Mononuclear cell (primary cell): ENCODE measurements around the gene SSMEM1. TPM values are rescaled to one million over a fixed set of nuclear protein-coding genes. Genes with fewer than 3 reads are reported as not detected.
A peak's percentile ranks its signal among the peaks of the same experiment; 100 is the strongest.
"Not testable (repeated sequence)": the region's sequence is repeated elsewhere in the genome, so short reads cannot be mapped to it uniquely, and the experiment has no call there.

ENCODE experiments used
- H3K27me3 ChIP-seq: 2 replicates; pipeline ENCODE4 v1.6.0; 2011; ENCODE audit warnings: low read length, control low read depth; ENCODE audit not compliant: insufficient read depth
- H3K4me1 ChIP-seq: 2 replicates; pipeline ENCODE4 v1.5.1; 2011; ENCODE audit warnings: mild to moderate bottlenecking, low read length, control low read depth; ENCODE audit not compliant: insufficient read depth
- H3K4me3 ChIP-seq: 2 replicates; pipeline ENCODE4 v1.5.1; 2011; ENCODE audit warnings: mild to moderate bottlenecking, low read length, moderate library complexity
- H3K9me3 ChIP-seq: 2 replicates; pipeline ENCODE4 v1.5.1; 2011; ENCODE audit warnings: low read depth, mild to moderate bottlenecking, control low read depth, low read length
- total RNA-seq: library from RNA; depleted of rRNA; stranded (reverse); fragments of >200 nt; gene quantifications from one replicate; pipeline ENCODE4 v1.2.3, GENCODE V29; 2012

SSMEM1 gene
- total RNA-seq, 1 donor = not detected

- no peaks in the 10 kb centered on the region for H3K4me1 ChIP-seq
- no peaks in the 10 kb centered on the region for H3K27me3 ChIP-seq
- H3K9me3 ChIP-seq = no peaks in the 10 kb centered on the region
- H3K4me3 ChIP-seq = no peak overlapping the region
Measured at GRCh38 chr7:130197094-130197493, 10.6 kb upstream of the SSMEM1 start.

- no peaks in the 10 kb centered on the region for H3K9me3 ChIP-seq
- H3K4me3 ChIP-seq = no peak overlapping the region
- H3K27me3 ChIP-seq = no peaks in the 10 kb centered on the region
- H3K4me1 ChIP-seq = peaks cover 13% of the 10 kb centered on the region
Measured at GRCh38 chr7:130201796-130202195, 5.9 kb upstream of the SSMEM1 start.

GRCh38 chr7:130205084-130205947 lies 2.3 kb upstream of the SSMEM1 start, which contains the start of gene TMEM209:
TMEM209 (minus strand) TSS chr7:130205406; CDS start chr7:130205375, 31 bp downstream.
- Histone ChIP-seq H3K4me1 (peaks cover 13% of the 10 kb centered on the region), H3K27me3 (no peaks in the 10 kb centered on the region), H3K9me3 (no peaks in the 10 kb centered on the region), H3K4me3 (peak within 1 kb of the TSS; percentile 93)

- H3K4me3 ChIP-seq = no peak overlapping the region
- no peaks in the 10 kb centered on the region for H3K9me3 ChIP-seq
- H3K4me1 ChIP-seq = peaks cover 13% of the 10 kb centered on the region
- H3K27me3 ChIP-seq = no peaks in the 10 kb centered on the region
Measured at GRCh38 chr7:130207033-130207432, 627 bp upstream of the SSMEM1 start.

- H3K27me3 ChIP-seq = no peaks in the 10 kb centered on the region
- no peak overlapping the region for H3K4me3 ChIP-seq
- peaks cover 13% of the 10 kb centered on the region for H3K4me1 ChIP-seq
- no peaks in the 10 kb centered on the region for H3K9me3 ChIP-seq
Measured at GRCh38 chr7:130208516-130208915, 856 bp downstream of the SSMEM1 start.

GRCh38 chr7:130210181-130210935 lies 2.7 kb downstream of the SSMEM1 start:
- Histone ChIP-seq H3K9me3 (no peaks in the 10 kb centered on the region), H3K27me3 (no peaks in the 10 kb centered on the region), H3K4me3 (no peak overlapping the region), H3K4me1 (peaks cover 6% of the 10 kb centered on the region)

GRCh38 chr7:130213828-130214227 lies 6.2 kb downstream of the SSMEM1 start:
- no peaks in the 10 kb centered on the region for H3K4me1 ChIP-seq
- no peaks in the 10 kb centered on the region for H3K27me3 ChIP-seq
- no peaks in the 10 kb centered on the region for H3K9me3 ChIP-seq
- H3K4me3 ChIP-seq = no peak overlapping the region

GRCh38 chr7:130216025-130216424 lies 8.4 kb downstream of the SSMEM1 start:
- no peaks in the 10 kb centered on the region for H3K27me3 ChIP-seq
- H3K9me3 ChIP-seq = no peaks in the 10 kb centered on the region
- no peaks in the 10 kb centered on the region for H3K4me1 ChIP-seq
- H3K4me3 ChIP-seq = no peak overlapping the region

GRCh38 chr7:130216750-130217149 lies 9.1 kb downstream of the SSMEM1 start:
- Histone ChIP-seq H3K4me3 (no peak overlapping the region), H3K9me3 (no peaks in the 10 kb centered on the region), H3K27me3 (no peaks in the 10 kb centered on the region), H3K4me1 (no peaks in the 10 kb centered on the region)

GRCh38 chr7:130218806-130219620 lies 11.4 kb downstream of the SSMEM1 start:
- H3K4me1 ChIP-seq = no peaks in the 10 kb centered on the region
- H3K4me3 ChIP-seq = no peak overlapping the region
- no peaks in the 10 kb centered on the region for H3K9me3 ChIP-seq
- no peaks in the 10 kb centered on the region for H3K27me3 ChIP-seq

- no peaks in the 10 kb centered on the region for H3K4me1 ChIP-seq
Measured at GRCh38 chr7:130219871-130220270, 12.2 kb downstream of the SSMEM1 start.

GRCh38 chr7:130221746-130222145 lies 14.1 kb downstream of the SSMEM1 start:
- H3K4me3 ChIP-seq = no peak overlapping the region
- no peaks in the 10 kb centered on the region for H3K9me3 ChIP-seq
- H3K27me3 ChIP-seq = no peaks in the 10 kb centered on the region
- no peaks in the 10 kb centered on the region for H3K4me1 ChIP-seq

More at GRCh38 chr7:130219871-130220270, 12.2 kb downstream of the SSMEM1 start:
- no peak overlapping the region for H3K4me3 ChIP-seq
- H3K9me3 ChIP-seq = no peaks in the 10 kb centered on the region
- H3K27me3 ChIP-seq = no peaks in the 10 kb centered on the region

GRCh38 chr7:130223646-130224045 lies 16.0 kb downstream of the SSMEM1 start:
- Histone ChIP-seq H3K4me1 (no peaks in the 10 kb centered on the region), H3K4me3 (no peak overlapping the region), H3K27me3 (no peaks in the 10 kb centered on the region), H3K9me3 (no peaks in the 10 kb centered on the region)

GRCh38 chr7:130224210-130224609 lies 16.6 kb downstream of the SSMEM1 start:
- H3K9me3 ChIP-seq = no peaks in the 10 kb centered on the region
- H3K4me1 ChIP-seq = no peaks in the 10 kb centered on the region
- no peaks in the 10 kb centered on the region for H3K27me3 ChIP-seq
- H3K4me3 ChIP-seq = no peak overlapping the region

GRCh38 chr7:130224923-130225322 lies 17.3 kb downstream of the SSMEM1 start:
- not testable (repeated sequence) for H3K4me1 ChIP-seq, H3K9me3 ChIP-seq, H3K27me3 ChIP-seq, H3K4me3 ChIP-seq
